Colon (tissue), 2 donors: Measurements from ENCODE around the gene DLGAP3.
"Not testable (repeated sequence)": the region's sequence is repeated elsewhere in the genome, so short reads cannot be mapped to it uniquely, and the experiment has no call there.

Experiments
- FAIRE-seq: peaks from 2 replicates; lab custom pipeline; 2012; peaks lifted over from hg19 to GRCh38; lab: Jason Lieb, UNC
- donor health status: control.
- donor health status: control.

The DLGAP3 gene, protein sequence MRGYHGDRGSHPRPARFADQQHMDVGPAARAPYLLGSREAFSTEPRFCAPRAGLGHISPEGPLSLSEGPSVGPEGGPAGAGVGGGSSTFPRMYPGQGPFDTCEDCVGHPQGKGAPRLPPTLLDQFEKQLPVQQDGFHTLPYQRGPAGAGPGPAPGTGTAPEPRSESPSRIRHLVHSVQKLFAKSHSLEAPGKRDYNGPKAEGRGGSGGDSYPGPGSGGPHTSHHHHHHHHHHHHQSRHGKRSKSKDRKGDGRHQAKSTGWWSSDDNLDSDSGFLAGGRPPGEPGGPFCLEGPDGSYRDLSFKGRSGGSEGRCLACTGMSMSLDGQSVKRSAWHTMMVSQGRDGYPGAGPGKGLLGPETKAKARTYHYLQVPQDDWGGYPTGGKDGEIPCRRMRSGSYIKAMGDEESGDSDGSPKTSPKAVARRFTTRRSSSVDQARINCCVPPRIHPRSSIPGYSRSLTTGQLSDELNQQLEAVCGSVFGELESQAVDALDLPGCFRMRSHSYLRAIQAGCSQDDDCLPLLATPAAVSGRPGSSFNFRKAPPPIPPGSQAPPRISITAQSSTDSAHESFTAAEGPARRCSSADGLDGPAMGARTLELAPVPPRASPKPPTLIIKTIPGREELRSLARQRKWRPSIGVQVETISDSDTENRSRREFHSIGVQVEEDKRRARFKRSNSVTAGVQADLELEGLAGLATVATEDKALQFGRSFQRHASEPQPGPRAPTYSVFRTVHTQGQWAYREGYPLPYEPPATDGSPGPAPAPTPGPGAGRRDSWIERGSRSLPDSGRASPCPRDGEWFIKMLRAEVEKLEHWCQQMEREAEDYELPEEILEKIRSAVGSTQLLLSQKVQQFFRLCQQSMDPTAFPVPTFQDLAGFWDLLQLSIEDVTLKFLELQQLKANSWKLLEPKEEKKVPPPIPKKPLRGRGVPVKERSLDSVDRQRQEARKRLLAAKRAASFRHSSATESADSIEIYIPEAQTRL

GRCh38 chr1:34929497-34929852 lies at the start of gene DLGAP3:
Gene DLGAP3 (minus strand): TSS chr1:34929650. CDS start chr1:34905383, 24,267 bp downstream.
- no peak for FAIRE-seq

DNA sequence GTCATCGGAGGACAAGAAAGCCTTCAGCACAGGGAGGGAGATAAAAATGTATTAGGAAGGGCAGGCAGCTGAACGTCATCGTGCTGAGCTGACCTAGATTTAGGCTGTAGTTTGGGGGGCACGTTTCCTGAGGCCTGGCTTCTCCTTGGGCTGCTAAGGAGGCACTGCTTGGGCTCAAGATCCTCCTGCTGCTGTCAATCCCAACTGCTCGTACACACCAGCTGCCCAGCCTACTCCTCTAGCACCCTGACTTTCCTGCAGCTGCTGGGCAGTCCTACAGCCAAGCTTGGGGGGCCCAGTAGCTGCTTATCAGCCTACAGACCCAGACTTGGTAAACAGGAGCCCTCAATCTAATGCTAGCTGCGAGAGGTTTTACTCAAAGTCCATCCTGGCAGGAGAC lies 49.5 kb upstream of the DLGAP3 start:
- no peak for FAIRE-seq

- FAIRE-seq, result no peak
These were observed 48.4 kb upstream of the DLGAP3 start for GRCh38 chr1:34977858-34978257.

GRCh38 chr1:34977210-34977471 lies 47.7 kb upstream of the DLGAP3 start:
- no peak for FAIRE-seq

GRCh38 chr1:34976384-34977209 lies 47.1 kb upstream of the DLGAP3 start:
- no peak for FAIRE-seq

- FAIRE-seq, result no peak
These were observed 46.3 kb upstream of the DLGAP3 start for GRCh38 chr1:34975771-34976170.

DNA sequence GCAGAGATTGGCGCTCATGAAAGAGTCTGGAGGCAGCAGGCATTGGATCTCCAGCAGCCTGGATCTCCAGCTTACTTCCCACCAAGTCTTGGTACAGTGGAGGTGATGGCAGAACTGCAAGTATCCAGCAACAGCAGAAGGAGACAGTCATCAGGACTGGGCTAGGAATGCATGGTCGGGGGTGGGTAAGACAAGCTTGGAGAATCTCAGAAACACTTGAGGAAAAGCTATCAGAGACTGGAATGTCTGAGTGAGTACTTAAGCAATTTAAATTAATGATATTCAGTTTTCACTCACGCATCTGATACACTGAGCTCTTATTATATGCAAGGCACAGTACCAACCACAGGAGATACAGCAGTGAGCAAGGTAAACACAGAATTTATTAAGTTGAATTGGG lies 45.9 kb upstream of the DLGAP3 start:
- no peak for FAIRE-seq

DNA sequence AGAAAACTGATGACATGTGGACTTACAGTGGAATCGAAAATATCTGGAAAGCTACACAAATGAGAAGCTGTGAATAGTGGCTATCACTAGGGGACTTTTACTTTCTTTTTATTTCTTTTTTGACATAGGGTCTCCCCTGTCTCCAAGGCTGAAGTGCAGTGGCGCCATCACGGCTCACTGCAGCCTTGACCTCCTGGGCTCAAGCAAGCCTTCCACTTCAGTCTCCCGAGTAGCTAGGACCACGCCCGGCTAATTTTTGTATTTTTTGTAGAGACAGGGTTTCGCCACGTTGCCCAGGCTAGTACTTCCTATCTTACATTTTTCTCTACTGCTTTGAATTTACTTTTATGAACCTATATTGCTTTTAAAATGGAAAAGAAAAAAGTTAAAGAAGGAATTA lies 45.2 kb upstream of the DLGAP3 start:
- no peak for FAIRE-seq

DNA sequence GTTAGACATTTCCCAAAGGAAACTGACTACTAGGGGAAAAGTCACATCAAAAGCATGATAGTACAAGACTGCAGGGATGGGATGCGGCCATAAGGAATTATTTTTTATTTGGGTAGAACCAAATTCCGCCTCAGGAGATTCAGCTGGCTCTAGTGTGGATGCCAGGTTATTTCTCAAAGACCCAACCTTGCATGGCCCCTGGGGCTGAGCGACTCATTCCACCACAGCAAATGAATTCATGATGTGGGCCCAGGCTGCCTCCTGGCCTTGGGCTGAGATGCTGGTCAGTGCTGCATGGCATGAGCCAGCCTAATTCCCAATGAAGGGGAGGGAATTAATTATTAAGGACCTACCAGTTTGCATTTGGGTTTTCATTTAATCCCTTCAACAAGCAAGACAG lies 43.9 kb upstream of the DLGAP3 start:
- no peak for FAIRE-seq

GRCh38 chr1:34970829-34971228 lies 41.4 kb upstream of the DLGAP3 start:
- FAIRE-seq, result no peak

DNA sequence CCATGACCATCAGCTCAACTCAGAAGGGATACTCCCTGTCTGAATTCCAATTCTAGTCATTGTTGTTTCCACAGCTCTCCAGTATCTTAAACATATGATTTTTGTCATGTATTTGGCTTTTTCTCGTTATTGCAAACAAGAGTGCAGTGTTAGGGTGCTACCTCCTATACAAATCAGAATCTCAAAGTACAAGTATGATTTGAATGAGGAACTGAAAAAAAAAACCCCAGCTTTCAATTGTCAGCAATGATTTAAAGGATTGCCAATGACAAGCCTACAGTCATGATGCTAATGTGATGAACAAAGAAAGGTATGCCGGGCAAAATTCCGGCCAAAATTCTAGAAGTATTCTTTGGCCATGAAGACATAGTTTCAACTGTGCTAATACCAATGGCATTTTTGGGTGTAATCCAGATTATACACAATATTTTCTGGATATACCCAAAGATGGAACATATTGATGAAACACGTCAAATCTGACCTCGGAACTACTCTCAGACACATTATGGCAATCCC lies 40.8 kb upstream of the DLGAP3 start:
- FAIRE-seq, result no peak

GRCh38 chr1:34968297-34968696 lies 38.8 kb upstream of the DLGAP3 start:
- not testable (repeated sequence) for FAIRE-seq

GRCh38 chr1:34967672-34968071 lies 38.2 kb upstream of the DLGAP3 start:
- FAIRE-seq, result not testable (repeated sequence)

GRCh38 chr1:34965597-34965996 lies 36.1 kb upstream of the DLGAP3 start:
- FAIRE-seq, result no peak

- FAIRE-seq, result no peak
These were observed 21.0 kb upstream of the DLGAP3 start for GRCh38 chr1:34950428-34950827.

GRCh38 chr1:34948739-34949138 lies 19.3 kb upstream of the DLGAP3 start:
- FAIRE-seq, result not testable (repeated sequence)

GRCh38 chr1:34947641-34948314 lies 18.3 kb upstream of the DLGAP3 start:
- FAIRE-seq, result not testable (repeated sequence)

DNA sequence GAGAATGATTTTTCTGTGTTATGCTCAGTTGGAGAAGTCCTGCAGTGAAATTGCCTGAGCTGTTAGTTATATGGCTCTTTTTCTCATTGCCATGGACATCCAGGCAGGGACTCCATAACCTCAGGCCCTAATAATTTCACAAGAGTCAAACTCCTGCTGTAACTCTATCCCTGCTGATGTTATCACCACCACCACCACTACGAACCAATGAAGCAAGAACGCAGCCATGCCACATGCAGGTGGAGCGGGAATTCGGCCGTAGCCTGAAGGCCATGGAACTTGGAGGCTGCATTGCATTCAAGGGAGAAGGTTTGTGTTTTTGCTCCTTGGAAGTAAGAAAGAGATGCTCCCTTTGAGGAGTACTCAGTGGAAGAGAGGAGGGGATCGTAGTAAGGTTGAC lies 16.8 kb upstream of the DLGAP3 start:
- no peak for FAIRE-seq

DNA sequence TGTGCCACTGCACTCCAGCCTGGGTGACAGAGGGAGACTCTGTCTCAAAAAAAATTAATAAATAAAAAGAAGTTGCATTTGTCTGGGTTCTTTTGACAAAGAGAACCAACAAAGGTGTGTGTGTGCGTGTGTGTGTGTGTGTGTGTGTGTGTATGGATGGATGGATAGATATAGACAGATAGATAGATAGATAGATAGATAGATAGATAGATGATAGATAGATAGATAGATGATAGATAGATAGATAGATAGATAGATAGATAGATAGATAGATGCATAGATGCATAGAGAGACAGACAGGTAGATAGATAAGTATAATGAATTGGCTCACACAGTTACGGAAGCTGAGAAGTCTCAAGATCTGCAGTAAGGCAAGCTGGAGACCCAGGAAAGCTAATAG lies 12.3 kb upstream of the DLGAP3 start:
- FAIRE-seq, result not testable (repeated sequence)

DNA sequence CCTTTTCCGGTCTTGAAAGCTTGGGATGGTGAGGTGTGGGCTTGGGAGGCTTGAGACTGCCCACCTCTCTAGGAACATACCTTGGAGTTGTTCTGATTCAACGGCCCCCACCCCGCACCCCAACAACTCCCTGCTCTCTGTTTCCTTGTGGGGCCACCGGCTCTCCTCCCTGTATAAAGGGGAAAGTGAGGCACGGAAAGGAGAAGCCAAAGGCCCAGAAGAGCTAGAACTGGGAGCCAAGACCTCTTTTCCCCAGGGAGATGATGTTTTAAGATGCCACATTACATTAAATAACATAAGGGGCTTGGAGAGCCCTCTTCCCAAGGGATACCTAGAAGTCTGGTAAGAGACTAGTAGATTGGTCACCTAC lies 1.2 kb upstream of the DLGAP3 start:
- FAIRE-seq, result no peak

DNA sequence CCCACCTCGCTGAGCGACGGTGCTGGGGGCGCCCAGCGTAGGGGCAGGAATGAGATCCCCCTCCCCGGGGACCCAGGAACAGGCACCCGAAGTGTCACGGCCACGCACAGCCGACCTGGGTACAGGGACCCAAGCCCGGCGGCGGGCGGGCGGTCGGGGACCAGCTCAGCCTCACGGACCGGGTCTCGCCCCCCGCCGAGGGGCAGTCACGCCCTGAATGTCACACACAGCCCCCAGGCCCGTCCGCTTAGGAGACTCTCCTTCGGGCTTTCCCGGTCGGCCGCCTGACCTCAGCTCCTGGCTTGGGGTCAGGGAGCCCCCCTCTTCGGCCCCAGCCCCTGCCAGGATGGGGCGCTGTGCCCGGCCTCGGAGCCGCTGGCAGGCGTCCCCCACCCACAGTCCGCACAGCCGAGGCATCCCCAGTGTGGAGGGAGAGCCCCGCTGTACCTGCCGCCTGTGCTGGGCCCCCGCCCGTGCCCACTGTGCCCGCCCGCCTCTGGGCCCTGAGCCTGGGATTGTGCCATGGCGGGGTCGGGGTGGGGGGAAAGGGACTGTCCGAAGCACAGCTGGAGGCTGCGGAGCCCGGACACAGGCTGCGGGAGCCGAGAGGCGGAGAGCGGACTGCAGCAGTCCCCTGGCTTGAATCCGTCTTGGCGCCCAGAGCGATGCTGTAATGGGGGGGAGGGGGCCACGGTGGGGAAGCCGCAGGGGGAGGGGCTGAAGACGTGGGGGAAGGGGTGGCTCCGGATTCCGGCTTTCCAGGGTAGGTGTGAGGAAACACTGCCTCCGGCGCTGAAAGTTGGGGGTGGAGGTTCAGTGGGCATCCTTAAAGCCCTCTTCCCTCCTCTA lies 627 bp upstream of the DLGAP3 start:
- FAIRE-seq, result no peak
